Measurements from ENCODE around the gene RIMS4. TPM values are rescaled to one million over a fixed set of nuclear protein-coding genes. Genes with fewer than 3 reads are reported as not detected.

RIMS4 gene
- total and polyA plus RNA-seq, 2 of the 13 experiments (the other 11 are each of a cell fraction or from before 2014, with no cell fraction given) = 0.01 to 0.07 TPM

GRCh38 chr20:44745598-44746366 is 64.6 kb downstream of the RIMS4 start, which contains the start of gene KCNK15 (continued):
- TF ChIP-seq JDP2 (CRISPR knock-in tag; IDR thresholded peaks at IDR 0.05; ENCODE audit: borderline replicate concordance) = no peak
- 0 out of 2 replicates have a peak, but pooled peaks have one; percentile 31 for TF ChIP-seq ZNF230 (CRISPR knock-in tag; IDR thresholded peaks at IDR 0.05)
- TF ChIP-seq CAMTA2 (CRISPR knock-in tag; IDR thresholded peaks at IDR 0.05; ENCODE audit: borderline replicate concordance) = no peak
- TF ChIP-seq ZBTB7B (CRISPR knock-in tag; IDR thresholded peaks at IDR 0.05) = no peak
- no peak for TF ChIP-seq ASH2L (IDR thresholded peaks at IDR 0.05; ENCODE audit: insufficient read length, low read depth, low read length)
- no peak for TF ChIP-seq ZNF567 (CRISPR knock-in tag; IDR thresholded peaks at IDR 0.05; ENCODE audit: borderline replicate concordance)
- peak; percentile 22; the same call in 1 of the 2 replicates for TF ChIP-seq MAX (IDR thresholded peaks at IDR 0.05)
- no peak for TF ChIP-seq PLSCR1 (CRISPR knock-in tag; IDR thresholded peaks at IDR 0.05; ENCODE audit: borderline replicate concordance)
- TF ChIP-seq MTA3 (CRISPR knock-in tag; IDR thresholded peaks at IDR 0.05) = no peak
- TF ChIP-seq SSRP1 (CRISPR knock-in tag; IDR thresholded peaks at IDR 0.05) = no peak
- TF ChIP-seq PHB2 (IDR thresholded peaks at IDR 0.05; ENCODE audit: partially characterized antibody) = no peak
- TF ChIP-seq MXD3 (CRISPR knock-in tag; IDR thresholded peaks at IDR 0.05) = no peak
- no peak for TF ChIP-seq ZNF547 (CRISPR knock-in tag; IDR thresholded peaks at IDR 0.05)
- TF ChIP-seq ZNF550 (CRISPR knock-in tag; IDR thresholded peaks at IDR 0.05; ENCODE audit: borderline replicate concordance) = no peak
- TF ChIP-seq KDM5A (IDR thresholded peaks at IDR 0.05; ENCODE audit: borderline replicate concordance, low read length) = no peak
- TF ChIP-seq AKAP8 (CRISPR knock-in tag; IDR thresholded peaks at IDR 0.05) = no peak
- TF ChIP-seq HDAC1 (CRISPR knock-in tag; IDR thresholded peaks at IDR 0.05) = no peak
- no peak for TF ChIP-seq REXO4 (CRISPR knock-in tag; IDR thresholded peaks at IDR 0.05; ENCODE audit: borderline replicate concordance)
- TF ChIP-seq RARG (CRISPR knock-in tag; IDR thresholded peaks at IDR 0.05; ENCODE audit: low read depth) = no peak
- no peak for TF ChIP-seq TEAD2 (CRISPR knock-in tag; IDR thresholded peaks at IDR 0.05)
- no peak for TF ChIP-seq NFRKB (IDR thresholded peaks at IDR 0.05)
- no peak for TF ChIP-seq ZNF7 (CRISPR knock-in tag; IDR thresholded peaks at IDR 0.05)
- no peak for TF ChIP-seq ZNF605 (CRISPR knock-in tag; IDR thresholded peaks at IDR 0.05)
- TF ChIP-seq AFF4 (CRISPR knock-in tag; IDR thresholded peaks at IDR 0.05) = no peak
- no peak for TF ChIP-seq ZNF367 (CRISPR knock-in tag; IDR thresholded peaks at IDR 0.05; ENCODE audit: borderline replicate concordance)
- no peak for TF ChIP-seq TEAD3 (CRISPR knock-in tag; optimal IDR thresholded peaks at IDR 0.05; ENCODE audit: borderline replicate concordance)
- no peak for TF ChIP-seq GATAD2A (CRISPR knock-in tag; IDR thresholded peaks at IDR 0.05)
- no peak for TF ChIP-seq TCF7 (IDR thresholded peaks at IDR 0.05; ENCODE audit: low read depth)
